ENCODE measurements around the gene ATF3. TPM values are rescaled to one million over a fixed set of nuclear protein-coding genes. Genes with fewer than 3 reads are reported as not detected.

ATF3 gene
- 10 to 100 TPM; 52.5 to 58.2 TPM for total RNA-seq
- long read RNA-seq, transcript ATF3-202 (4 exons, 2,033 nt), result major isoform, 8 of 11 reads
- long read RNA-seq, partial matches to known transcripts, result 0 of 11 reads
- long read RNA-seq, other reads (novel, unspliced or antisense), result 2 of 11 reads

GRCh38 chr1:212608392-212608958 is at the start of gene ATF3:
ATF3 (plus strand) TSS chr1:212608761; CDS start chr1:212615022, 6,261 bp downstream.
- DNase-seq, result peak; percentile 96 to 99
- peak; percentile 78 for ATAC-seq
- intact Hi-C loops (cut with DNase I, micrococcal nuclease), result no loop called here

- DNase-seq, result no peak
- no peak for ATAC-seq
- intact Hi-C loops (cut with DNase I, micrococcal nuclease), result no loop called here
These were observed 48.6 kb upstream of the ATF3 start for GRCh38 chr1:212559929-212560328.

- ATAC-seq (no peak), DNase-seq (no peak)
- intact Hi-C loops (cut with DNase I, micrococcal nuclease), result no loop called here
These were observed 47.6 kb upstream of the ATF3 start for GRCh38 chr1:212560933-212561460.

GRCh38 chr1:212561501-212561931 is 47.0 kb upstream of the ATF3 start:
- intact Hi-C loops (cut with DNase I, micrococcal nuclease), result no loop called here
- DNase-seq (no peak), ATAC-seq (no peak)

- DNase-seq, result no peak
- intact Hi-C loops (cut with DNase I, micrococcal nuclease), result no loop called here
- no peak for ATAC-seq
These were observed 45.8 kb upstream of the ATF3 start for GRCh38 chr1:212562771-212563170.

- ATAC-seq, result no peak
- DNase-seq, result no peak
- intact Hi-C loops (cut with DNase I, micrococcal nuclease), result no loop called here
These were observed 43.5 kb upstream of the ATF3 start for GRCh38 chr1:212565079-212565478.

GRCh38 chr1:212565571-212566305 is 42.8 kb upstream of the ATF3 start:
- intact Hi-C loops (cut with DNase I, micrococcal nuclease), result no loop called here
- DNase-seq (no peak), ATAC-seq (no peak)

- peak; percentile 38 to 53 for DNase-seq
- ATAC-seq, result peak; percentile 95
- intact Hi-C loops (cut with DNase I, micrococcal nuclease), result no loop called here
These were observed 41.8 kb upstream of the ATF3 start for GRCh38 chr1:212566522-212567479.

GRCh38 chr1:212567638-212568037 is 40.9 kb upstream of the ATF3 start:
- DNase-seq (no peak), ATAC-seq (no peak)
- intact Hi-C loops (cut with DNase I, micrococcal nuclease), result no loop called here

- no peak for DNase-seq
- intact Hi-C loops (cut with DNase I, micrococcal nuclease), result no loop called here
- no peak for ATAC-seq
These were observed 39.5 kb upstream of the ATF3 start for GRCh38 chr1:212568978-212569537.

GRCh38 chr1:212574732-212575131 is 33.8 kb upstream of the ATF3 start:
- DNase-seq (no peak), ATAC-seq (no peak)
- intact Hi-C loops (cut with DNase I, micrococcal nuclease), result no loop called here

- intact Hi-C loops (cut with DNase I, micrococcal nuclease), result no loop called here
- DNase-seq, result no peak
- ATAC-seq, result no peak
These were observed 33.2 kb upstream of the ATF3 start for GRCh38 chr1:212575333-212575732.

- intact Hi-C loops (cut with DNase I, micrococcal nuclease), result no loop called here
- ATAC-seq, result no peak
- DNase-seq, result no peak
These were observed 30.5 kb upstream of the ATF3 start for GRCh38 chr1:212578041-212578440.

GRCh38 chr1:212581034-212581433 is 27.5 kb upstream of the ATF3 start:
- DNase-seq (no peak), ATAC-seq (no peak)
- intact Hi-C loops (cut with DNase I, micrococcal nuclease), result no loop called here

- no peak for ATAC-seq
- intact Hi-C loops (cut with DNase I, micrococcal nuclease), result no loop called here
- DNase-seq, result no peak
These were observed 26.3 kb upstream of the ATF3 start for GRCh38 chr1:212582291-212582690.

GRCh38 chr1:212582808-212583615 is 25.5 kb upstream of the ATF3 start:
- no peak for ATAC-seq
- intact Hi-C loops (cut with DNase I, micrococcal nuclease), result no loop called here

GRCh38 chr1:212583643-212584042 is 24.9 kb upstream of the ATF3 start:
- ATAC-seq, result no peak
- DNase-seq, result no peak
- intact Hi-C loops (cut with DNase I, micrococcal nuclease), result no loop called here

More at GRCh38 chr1:212582808-212583615, 25.5 kb upstream of the ATF3 start:
- no peak for DNase-seq
